ENCODE data around the gene GABRB3.

DNA sequence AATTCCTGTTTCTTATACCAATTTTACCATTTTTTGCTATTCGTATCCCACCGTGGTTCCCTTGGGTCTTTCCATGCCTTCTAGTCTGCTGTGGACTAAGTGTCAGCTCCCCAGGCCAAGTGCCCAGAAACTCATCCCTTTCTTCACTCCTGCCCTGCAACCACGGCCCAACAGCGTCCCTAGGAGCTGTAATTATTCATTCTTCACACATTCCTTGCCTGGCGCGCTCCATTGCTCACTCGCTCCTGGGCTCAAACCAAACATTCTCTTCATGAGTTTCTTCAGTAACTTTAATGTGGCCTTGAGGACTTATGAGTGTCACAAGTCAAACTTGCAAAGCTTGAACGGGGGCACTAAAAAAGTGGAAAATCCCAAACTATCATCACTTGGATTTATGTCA, 15.7 kb downstream of the GABRB3 start:
- TF ChIP-seq, protein P1, sequence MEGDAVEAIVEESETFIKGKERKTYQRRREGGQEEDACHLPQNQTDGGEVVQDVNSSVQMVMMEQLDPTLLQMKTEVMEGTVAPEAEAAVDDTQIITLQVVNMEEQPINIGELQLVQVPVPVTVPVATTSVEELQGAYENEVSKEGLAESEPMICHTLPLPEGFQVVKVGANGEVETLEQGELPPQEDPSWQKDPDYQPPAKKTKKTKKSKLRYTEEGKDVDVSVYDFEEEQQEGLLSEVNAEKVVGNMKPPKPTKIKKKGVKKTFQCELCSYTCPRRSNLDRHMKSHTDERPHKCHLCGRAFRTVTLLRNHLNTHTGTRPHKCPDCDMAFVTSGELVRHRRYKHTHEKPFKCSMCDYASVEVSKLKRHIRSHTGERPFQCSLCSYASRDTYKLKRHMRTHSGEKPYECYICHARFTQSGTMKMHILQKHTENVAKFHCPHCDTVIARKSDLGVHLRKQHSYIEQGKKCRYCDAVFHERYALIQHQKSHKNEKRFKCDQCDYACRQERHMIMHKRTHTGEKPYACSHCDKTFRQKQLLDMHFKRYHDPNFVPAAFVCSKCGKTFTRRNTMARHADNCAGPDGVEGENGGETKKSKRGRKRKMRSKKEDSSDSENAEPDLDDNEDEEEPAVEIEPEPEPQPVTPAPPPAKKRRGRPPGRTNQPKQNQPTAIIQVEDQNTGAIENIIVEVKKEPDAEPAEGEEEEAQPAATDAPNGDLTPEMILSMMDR (tag by site-specific recombination; IDR thresholded peaks at IDR 0.05) = no peak
- TF ChIP-seq, protein P2, sequence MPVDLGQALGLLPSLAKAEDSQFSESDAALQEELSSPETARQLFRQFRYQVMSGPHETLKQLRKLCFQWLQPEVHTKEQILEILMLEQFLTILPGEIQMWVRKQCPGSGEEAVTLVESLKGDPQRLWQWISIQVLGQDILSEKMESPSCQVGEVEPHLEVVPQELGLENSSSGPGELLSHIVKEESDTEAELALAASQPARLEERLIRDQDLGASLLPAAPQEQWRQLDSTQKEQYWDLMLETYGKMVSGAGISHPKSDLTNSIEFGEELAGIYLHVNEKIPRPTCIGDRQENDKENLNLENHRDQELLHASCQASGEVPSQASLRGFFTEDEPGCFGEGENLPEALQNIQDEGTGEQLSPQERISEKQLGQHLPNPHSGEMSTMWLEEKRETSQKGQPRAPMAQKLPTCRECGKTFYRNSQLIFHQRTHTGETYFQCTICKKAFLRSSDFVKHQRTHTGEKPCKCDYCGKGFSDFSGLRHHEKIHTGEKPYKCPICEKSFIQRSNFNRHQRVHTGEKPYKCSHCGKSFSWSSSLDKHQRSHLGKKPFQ (tag by site-specific recombination; IDR thresholded peaks at IDR 0.05) = no peak
- TF ChIP-seq YY2 (tag by site-specific recombination; IDR thresholded peaks at IDR 0.05) (no peak), TCF7L2 (IDR thresholded peaks at IDR 0.05; ENCODE audit: borderline replicate concordance, low read depth, low read length) (no peak), HOXA7 (CRISPR knock-in tag; IDR thresholded peaks at IDR 0.05; ENCODE audit: borderline replicate concordance) (no peak)
- TF ChIP-seq, protein P3, sequence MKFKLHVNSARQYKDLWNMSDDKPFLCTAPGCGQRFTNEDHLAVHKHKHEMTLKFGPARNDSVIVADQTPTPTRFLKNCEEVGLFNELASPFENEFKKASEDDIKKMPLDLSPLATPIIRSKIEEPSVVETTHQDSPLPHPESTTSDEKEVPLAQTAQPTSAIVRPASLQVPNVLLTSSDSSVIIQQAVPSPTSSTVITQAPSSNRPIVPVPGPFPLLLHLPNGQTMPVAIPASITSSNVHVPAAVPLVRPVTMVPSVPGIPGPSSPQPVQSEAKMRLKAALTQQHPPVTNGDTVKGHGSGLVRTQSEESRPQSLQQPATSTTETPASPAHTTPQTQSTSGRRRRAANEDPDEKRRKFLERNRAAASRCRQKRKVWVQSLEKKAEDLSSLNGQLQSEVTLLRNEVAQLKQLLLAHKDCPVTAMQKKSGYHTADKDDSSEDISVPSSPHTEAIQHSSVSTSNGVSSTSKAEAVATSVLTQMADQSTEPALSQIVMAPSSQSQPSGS (tag by site-specific recombination; IDR thresholded peaks at IDR 0.05; ENCODE audit: low read depth) = no peak

Measured in HEK293 (cell line).